Activated CD4-positive, CD25-positive, alpha-beta regulatory T cell (primary cell): ENCODE results near the gene COA3.
A peak's percentile ranks its signal among the peaks of the same experiment; 100 is the strongest.

Experiments used
- DNase-seq, 4 experiments: peaks; one replicate each; lab custom pipeline; 2025; lab: John Stamatoyannopoulos, UW

Gene COA3

GRCh38 chr17:42798383-42799380, at the start of gene COA3, which contains the start of gene CNTD1:
COA3 (minus strand) TSS chr17:42798704; CDS start chr17:42798681, 23 bp downstream.
CNTD1 (plus strand) TSS chr17:42798861; CDS start chr17:42799068, 207 bp downstream.
- DNase-seq: peak; percentile 51 to 67 (median 60)

- DNase-seq: no peak
Observed at GRCh38 chr17:42848093-42848492, 49.6 kb upstream of the COA3 start.

DNA sequence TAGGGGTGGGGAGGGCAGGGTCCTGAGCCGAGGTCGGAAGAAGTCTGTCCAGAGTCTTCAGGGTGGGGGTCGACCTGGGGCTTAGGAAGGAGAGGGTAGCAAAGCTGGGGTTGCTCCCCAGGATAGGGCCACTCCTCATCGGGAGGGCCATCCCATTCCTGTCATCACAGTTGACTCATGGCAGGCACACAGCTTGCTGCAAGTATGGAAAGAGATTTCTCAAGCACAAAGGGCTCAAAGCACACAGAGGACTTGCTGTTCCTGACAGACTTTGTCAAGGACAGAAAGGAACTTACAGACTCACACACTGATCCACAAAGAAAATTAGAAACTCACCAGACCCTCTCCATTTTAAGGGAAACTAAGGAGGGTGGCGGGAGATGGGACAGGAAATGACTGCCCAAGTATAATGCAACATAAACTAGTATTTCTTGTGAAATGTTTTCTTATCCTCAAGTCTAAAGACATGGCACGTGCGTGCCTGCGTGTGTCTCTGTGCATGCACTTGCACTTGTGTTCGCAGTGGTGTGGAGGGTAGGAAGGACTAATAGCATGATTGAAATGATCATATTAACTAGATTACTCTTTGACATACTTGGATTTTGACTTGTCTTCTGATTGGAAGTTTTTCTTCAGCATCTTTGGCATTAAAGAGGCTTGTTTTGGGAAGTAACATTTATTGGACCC, 48.2 kb upstream of the COA3 start:
- DNase-seq: no peak

DNA sequence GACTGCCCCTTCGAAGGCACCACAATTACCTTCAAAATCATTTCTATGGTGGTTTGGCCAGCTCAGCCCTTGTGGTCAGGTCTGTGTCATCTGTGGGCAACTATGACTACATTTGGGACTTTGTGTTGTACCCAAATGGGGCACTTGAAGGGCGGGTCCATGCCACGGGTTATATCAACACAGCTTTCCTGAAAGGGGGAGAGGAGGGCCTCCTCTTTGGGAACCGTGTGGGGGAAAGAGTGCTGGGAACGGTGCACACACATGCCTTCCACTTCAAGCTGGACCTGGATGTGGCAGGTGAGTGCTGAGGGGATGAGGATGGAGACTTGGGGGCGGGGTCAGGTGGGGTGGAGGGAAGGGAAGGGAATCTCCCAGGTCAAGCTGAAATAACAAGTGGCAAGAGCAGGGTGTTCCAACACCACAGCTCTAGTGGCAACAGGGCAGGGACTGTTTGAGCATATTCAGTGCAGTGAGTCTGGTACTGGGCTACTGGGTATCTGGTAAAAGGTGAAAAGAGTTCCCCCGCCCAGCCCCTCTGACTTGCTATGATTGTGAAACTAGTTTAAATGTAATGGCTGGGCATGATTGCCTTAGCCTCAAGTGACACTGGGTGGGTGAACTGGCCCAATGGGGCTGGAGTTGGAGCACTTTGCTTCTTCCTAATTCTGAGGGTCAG, 47.6 kb upstream of the COA3 start:
- DNase-seq: no peak

DNA sequence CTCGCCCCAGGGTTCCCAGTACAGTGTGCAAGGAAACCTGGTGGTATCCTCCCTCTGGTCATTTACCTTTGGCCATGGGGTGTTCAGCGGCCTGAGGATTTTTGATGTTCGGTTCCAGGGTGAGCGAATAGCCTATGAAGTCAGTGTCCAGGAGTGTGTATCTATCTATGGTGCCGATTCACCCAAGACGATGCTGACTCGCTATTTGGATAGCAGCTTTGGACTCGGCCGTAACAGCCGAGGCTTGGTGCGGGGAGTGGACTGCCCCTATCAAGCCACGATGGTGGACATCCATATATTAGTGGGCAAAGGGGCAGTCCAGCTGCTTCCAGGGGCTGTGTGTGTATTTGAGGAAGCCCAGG, 47.0 kb upstream of the COA3 start:
- DNase-seq: no peak

GRCh38 chr17:42844761-42845555, 46.5 kb upstream of the COA3 start:
- DNase-seq: no peak

- DNase-seq: no peak
Observed at GRCh38 chr17:42844271-42844670, 45.8 kb upstream of the COA3 start, which contains the start of gene AOC2. AOC2 (plus strand) TSS chr17:42844580; CDS start chr17:42844627, 47 bp downstream.

GRCh38 chr17:42843358-42843934, 44.9 kb upstream of the COA3 start:
- DNase-seq: no peak

DNA sequence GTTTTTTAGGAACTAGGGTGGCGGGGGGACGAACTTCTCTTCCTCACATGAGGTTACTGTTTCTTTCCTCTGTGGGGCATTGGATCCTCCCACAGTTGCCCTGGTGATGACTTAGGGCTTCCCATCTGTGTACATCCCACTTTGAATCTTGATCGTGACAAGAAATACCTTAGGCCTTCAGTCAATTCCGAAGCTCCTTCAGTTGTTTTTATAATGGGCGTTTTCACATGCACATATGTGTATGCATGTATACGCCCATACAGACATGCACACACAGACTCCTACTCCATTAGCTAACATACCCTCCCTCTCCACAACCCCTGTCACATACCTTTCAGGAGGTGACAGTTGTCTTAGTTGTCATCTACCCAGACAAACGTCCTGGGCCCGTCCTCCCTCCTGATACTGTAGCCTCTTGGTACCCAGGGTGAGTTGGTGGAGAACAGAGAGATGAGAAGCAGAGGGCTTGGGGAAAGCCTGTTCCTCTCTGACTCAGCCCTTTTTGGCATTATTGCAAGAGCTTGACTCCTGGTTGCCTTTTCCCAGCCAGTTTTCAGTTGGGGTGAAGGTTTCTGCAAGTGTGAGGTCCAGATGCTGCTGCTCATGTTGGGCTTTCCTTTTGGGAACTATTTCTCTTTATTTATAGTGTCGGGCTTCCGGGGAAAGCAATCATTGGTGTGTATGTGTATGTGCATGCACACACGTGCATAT, 43.6 kb upstream of the COA3 start:
- no peak for DNase-seq

- no peak for DNase-seq
Observed at GRCh38 chr17:42835732-42836131, 37.2 kb upstream of the COA3 start.

GRCh38 chr17:42833767-42834422, 35.4 kb upstream of the COA3 start:
- DNase-seq: no peak

GRCh38 chr17:42832934-42833766, 34.6 kb upstream of the COA3 start, which contains the start of gene PSME3:
PSME3 (plus strand) TSS chr17:42833397; CDS start chr17:42833632, 235 bp downstream.
- DNase-seq: peak; percentile 79 to 89 (median 82)

DNA sequence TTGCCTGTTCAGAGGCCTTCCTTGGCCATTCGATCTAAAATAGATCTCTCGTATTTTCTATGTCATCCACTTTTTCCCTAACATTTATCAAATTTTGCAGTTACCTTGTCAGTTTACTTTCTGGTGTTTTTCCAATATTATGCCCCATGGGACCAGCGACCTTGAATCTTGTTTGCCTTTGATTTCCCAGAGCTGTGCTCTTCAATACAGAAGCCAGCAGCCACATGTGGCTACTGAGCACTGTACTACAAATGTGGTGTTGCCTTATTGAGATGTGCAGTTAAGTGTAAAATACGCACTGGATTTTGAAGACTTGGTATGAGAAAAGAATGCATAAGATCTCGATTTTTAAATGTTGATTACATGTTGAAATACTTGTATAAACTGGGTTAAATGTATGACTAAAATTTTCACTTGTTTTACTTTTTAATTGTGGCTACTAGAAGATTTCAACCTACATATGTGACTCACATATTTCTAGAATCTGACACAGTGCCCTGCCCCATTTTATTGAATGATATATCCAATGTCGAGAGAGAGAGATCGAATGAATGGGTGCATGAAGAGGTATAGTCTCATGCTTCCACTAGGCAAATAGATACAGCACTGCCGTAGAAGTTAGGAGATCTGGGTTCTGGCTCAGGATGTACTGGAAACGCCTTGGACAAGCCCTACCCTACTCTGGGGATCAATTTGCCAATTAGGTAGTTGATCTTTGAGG, 33.9 kb upstream of the COA3 start:
- DNase-seq: no peak

GRCh38 chr17:42830971-42831370, 32.5 kb upstream of the COA3 start:
- no peak for DNase-seq

DNA sequence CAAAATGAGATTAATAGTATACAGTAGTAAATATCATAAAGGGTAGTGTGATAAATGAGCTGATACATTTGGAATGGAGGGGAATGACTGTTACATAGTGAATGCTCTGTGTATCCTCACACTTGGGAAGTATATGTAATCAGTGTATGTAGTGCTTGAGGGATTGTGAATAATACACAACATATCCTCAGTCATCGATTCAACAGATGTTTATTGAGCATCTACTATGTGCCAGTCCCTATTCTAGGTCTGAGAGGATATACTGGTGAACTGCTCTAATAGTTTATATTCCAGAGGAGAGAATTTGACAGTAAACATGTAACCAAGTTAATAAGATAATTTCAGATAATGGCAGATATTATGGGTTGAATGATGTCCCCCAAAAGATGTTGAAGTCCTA, 29.0 kb upstream of the COA3 start:
- no peak for DNase-seq

DNA sequence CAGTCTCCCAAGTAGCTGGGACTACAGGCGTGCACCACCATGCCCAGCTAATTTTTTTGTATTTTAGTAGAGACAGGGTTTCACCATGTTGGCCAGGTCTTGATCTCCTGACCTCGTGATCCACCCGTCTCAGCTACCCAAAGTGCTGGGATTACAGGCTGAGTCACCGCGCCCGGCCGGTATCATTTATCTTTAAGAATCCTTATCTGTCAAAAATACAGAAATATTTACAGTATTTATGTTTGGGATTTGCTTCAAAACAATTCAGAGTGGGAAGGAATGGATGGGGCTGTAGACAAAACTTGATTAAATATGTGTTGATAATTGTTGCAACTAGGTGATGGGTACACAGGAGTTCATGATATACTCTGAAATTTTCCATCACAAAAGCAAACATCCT, 22.7 kb upstream of the COA3 start:
- DNase-seq: no peak

DNA sequence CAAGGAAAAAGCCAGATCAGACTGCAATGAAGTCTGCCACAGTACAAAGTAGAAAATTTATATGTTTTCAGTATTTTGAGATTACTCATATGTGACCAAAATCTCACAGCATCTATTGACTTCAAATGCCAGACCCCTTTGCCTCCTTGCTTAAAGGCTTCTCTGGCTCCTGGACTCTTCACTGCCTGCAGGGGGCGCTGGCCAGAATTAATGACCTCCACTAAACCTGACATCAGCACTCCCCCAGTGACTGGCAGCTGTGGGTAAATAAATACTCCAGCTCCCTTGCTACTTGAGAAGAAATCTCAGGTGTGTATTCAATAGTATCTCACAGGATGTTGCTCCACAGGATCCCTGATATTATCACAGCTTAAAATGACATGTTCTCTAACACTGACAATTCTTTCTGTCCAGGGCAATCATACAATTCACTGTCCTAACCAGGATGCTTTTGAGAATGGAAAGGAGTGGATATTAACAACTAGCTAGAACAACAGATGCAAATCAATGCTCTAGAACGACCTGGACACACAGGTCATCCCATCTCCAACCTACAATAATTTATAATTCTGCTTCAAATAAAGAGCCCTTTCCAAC, 21.5 kb upstream of the COA3 start:
- DNase-seq: peak; percentile 10 to 44 (median 28)

- no peak for DNase-seq
Observed at GRCh38 chr17:42818379-42818778, 19.9 kb upstream of the COA3 start.
